GM06990 (cell line): ENCODE results near the gene ACBD6.

Experiments
- DNase-seq: peaks from one replicate; pipeline ENCODE4 v3.0.0-alpha.2; 2011; ENCODE audit not compliant: insufficient read length; ENCODE audit errors: extremely low read depth
- H3K27me3 ChIP-seq: replicated peaks from 2 replicates; pipeline ENCODE4 v1.6.0; 2011; ENCODE audit warnings: low read length; ENCODE audit not compliant: control insufficient read depth, insufficient read depth
- H3K36me3 ChIP-seq: 2 replicates; pipeline ENCODE4 v1.5.1; 2011; ENCODE audit warnings: low read length; ENCODE audit not compliant: control insufficient read depth, insufficient read depth
- H3K4me3 ChIP-seq: replicated peaks from 2 replicates; pipeline ENCODE4 v1.5.1; 2011; ENCODE audit warnings: low read depth, mild to moderate bottlenecking, control low read depth, low read length
- CTCF ChIP-seq: IDR thresholded peaks from 2 replicates; pipeline ENCODE4 v1.5.1; 2011; ENCODE audit warnings: low read length, control low read depth, mild to moderate bottlenecking, inconsistent platforms; ENCODE audit not compliant: insufficient read depth, poor library complexity, severe bottlenecking

Gene ACBD6

GRCh38 chr1:180505732-180506335 lies 3.5 kb upstream of the ACBD6 start:
- H3K4me3 ChIP-seq, result no peak overlapping the region
- H3K27me3 ChIP-seq, result no peaks in the 10 kb centered on the region
- TF ChIP-seq CTCF, result no peak
- H3K36me3 ChIP-seq, result no peaks in the 10 kb centered on the region
- no peak for DNase-seq

DNA sequence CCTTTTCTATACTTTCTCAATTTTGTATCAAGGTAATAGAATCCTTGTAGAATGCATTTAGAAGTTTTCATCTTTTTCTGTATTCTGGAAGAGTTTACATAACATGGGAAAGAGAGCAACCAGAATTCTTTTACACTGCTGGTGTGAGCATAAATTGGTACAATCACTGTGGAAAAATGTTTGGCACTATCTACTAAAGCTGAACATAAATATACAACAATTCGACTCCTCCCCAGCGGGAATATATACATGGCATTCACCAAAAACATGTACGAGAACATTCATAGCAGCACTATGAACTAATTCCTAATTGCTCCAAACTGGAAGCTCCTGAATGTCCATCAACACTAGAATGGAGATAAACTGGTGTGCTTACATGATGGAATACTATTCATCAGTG lies 1.8 kb upstream of the ACBD6 start:
- TF ChIP-seq CTCF, result no peak
- no peaks in the 10 kb centered on the region for H3K27me3 ChIP-seq
- no peaks in the 10 kb centered on the region for H3K36me3 ChIP-seq
- DNase-seq, result no peak
- no peak overlapping the region for H3K4me3 ChIP-seq

DNA sequence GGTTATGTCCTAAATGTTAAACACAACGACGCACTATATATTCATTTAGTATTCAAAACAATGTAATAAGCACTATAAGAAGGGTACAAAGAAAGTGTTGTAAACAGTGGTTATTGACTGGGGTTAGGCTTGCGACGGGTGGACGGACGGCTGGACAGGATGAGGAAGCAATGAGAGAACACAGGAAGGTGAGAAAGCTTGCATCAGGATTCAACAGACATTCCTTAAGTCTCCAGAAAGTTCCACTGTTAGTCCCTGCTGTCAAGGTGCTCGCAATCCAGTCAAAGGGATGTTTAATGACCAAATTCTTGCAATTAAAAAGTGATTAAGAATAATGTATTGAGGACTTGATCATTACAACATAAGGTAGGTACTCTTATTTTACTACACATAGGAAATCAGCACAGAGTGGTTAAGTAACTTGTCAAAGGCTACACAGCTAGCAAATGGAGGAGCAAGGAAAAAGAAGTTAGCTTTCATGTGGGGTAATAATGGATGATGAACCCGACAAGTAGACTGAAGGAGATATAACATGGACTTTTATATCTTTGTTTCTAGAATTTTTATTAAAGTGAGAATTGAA lies 994 bp upstream of the ACBD6 start:
- Histone ChIP-seq H3K4me3 (peak overlapping the region; percentile 99), H3K36me3 (no peaks in the 10 kb centered on the region), H3K27me3 (no peaks in the 10 kb centered on the region)
- no peak for DNase-seq
- no peak for TF ChIP-seq CTCF

- no peaks in the 10 kb centered on the region for H3K36me3 ChIP-seq
- no peak for TF ChIP-seq CTCF
- peak overlapping the region; percentile 99 for H3K4me3 ChIP-seq
- no peaks in the 10 kb centered on the region for H3K27me3 ChIP-seq
- DNase-seq, result no peak
These were observed 464 bp downstream of the ACBD6 start for GRCh38 chr1:180501865-180502360.

- no peak for TF ChIP-seq CTCF
- Histone ChIP-seq H3K36me3 (no peaks in the 10 kb centered on the region; the same call in 1 of the 2 replicates), H3K4me3 (peak overlapping the region; percentile 99), H3K27me3 (no peaks in the 10 kb centered on the region)
- DNase-seq, result no peak
These were observed 1.7 kb downstream of the ACBD6 start for GRCh38 chr1:180500689-180501088.
